Middle frontal gyrus (tissue), 1 donor: ENCODE measurements around the gene NYAP2.

Experiments used
- DNase-seq: peaks from one replicate; pipeline ENCODE4 v3.0.0-alpha.2; 2015; ENCODE audit warnings: low spot score; ENCODE audit errors: extremely low spot score

NYAP2 gene

GRCh38 chr2:225399504-225399903 is at the start of gene NYAP2:
NYAP2 (plus strand) TSS chr2:225399710; CDS start chr2:225408881, 9,171 bp downstream.
- DNase-seq: no peak

DNA sequence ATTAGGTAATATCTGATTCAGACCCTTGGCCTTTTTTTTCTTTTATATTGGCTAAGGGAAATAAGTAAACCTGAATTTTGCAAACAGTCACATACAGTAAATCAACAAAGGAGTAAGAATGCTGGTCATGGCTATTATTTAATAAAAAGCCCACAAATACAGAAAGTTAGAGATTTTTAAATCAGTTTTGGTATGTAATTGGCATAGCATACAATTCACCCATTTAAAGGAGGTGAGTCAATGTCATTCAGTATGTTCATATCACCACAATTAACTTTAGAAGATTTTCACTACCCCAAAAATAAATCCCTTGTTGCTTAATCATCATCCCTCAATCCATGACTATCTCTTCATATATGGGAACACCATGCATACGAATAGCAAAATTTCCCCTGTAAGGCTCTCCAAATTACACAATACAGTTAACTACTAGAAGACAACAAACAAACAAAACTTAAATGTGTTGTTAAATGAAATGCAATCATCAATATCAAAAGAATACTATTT is 45.9 kb upstream of the NYAP2 start:
- no peak for DNase-seq

GRCh38 chr2:225354281-225354774 is 45.2 kb upstream of the NYAP2 start:
- DNase-seq: no peak

DNA sequence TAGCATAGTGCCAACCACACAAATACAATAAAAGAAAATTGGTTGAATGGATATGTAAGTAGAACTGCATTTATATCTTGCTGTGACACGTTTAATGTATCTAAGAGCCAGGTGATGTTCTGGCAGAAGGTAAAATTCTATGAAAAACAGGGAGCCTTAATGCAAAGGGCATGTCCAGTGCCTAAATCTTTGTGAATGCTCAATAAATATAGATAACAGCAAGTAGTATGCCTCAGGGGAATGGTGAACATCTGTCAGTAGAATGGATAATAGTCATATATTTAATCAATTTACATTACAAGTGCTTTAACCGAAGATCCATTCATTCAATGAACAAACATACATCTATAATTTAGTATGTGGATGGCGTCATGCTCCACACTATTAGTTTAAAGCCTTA is 43.7 kb upstream of the NYAP2 start:
- no peak for DNase-seq

DNA sequence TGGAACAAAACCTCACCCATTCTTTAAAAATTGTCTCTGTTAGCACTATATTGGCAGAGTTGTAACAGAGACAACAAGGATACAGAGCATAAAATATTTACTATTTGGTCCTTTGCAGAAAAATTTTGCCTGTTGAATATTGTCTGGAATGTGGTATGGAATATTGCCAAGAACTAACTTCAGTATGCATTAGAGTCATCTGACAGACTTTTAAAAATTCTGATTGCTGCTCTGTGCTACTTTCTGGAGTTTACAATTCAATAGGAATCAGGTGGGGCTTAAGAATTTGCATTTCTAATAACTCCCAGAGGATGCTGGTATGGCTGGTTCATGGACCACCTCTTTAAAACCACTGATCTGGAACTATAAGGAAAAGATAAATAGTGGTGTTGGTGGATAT is 32.8 kb upstream of the NYAP2 start:
- DNase-seq: no peak

DNA sequence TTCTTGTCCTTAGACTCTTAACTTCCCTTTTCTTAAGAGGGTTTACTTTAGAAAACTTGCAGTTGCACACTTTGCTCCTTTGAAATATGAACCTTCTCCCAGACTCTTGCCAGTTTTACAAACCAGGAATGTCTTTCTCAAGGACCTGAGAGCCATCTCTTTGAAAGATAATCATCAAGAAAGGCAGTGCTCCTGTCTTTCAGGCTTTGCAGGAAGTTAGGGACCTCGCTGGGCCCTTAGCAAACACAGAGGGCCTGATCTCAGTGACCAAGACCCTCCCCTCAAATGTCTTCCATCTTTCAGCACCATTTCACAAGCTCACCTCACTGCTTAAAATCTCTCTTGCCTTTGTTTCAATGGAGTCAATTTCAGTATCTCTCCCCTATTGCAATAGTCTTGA is 32.0 kb upstream of the NYAP2 start:
- DNase-seq: no peak

GRCh38 chr2:225378984-225379383 is 20.5 kb upstream of the NYAP2 start:
- DNase-seq: no peak

DNA sequence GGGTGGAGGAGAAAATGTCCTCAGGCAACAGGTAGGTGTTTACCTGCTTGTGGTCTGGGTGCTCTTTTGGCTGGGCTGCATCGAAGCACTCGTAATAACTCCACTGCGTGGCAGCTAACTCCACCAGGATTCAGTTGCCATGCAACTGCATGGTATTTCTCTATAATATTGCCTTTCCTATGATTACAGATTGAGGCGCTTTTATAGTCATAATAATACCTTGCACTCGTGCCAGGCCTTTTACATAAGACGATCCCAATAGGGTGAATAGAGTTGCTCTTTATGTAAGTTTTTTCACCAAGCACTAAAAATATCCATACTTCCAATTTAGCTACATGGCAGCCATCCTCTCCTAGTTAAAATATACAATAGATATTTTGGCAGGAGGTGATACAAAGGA is 19.7 kb upstream of the NYAP2 start:
- no peak for DNase-seq

DNA sequence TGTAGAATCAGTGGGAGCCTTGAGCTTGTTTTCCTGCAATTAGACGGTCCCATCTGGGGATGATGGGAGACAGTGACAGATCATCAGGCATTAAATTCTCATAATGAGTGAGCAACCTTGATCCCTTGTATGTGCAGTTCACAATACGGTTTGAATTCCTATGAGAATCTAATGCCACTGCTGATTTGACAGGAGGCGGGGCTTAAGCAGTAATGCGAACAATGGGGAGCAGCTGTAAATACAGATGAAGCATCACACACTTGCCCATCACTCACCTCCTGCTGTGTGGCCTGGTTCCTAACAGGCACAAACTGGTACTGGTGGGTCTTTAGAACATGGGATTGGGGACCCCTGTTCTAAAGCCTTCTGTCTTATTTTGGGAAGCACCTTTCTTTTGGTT is 17.9 kb upstream of the NYAP2 start:
- no peak for DNase-seq

DNA sequence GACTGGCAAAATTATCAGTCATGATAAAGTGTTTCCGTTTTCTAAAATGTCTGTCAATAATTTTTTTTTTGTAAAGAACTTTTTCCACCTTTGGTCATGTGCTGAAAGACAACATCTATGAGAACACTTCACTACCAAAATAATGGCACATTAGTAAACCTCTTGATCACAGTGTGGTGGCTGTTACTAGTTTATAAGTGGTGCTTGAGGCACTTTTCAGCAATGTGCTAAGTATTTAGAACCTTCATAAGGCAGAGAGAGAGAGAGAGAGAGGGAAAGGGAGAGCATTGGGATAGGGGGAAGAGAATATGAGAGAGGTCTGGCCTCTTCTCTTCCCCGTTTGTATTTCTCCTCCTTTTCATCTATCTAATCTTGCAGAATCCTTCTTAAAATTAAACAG is 1.1 kb upstream of the NYAP2 start:
- DNase-seq: no peak

DNA sequence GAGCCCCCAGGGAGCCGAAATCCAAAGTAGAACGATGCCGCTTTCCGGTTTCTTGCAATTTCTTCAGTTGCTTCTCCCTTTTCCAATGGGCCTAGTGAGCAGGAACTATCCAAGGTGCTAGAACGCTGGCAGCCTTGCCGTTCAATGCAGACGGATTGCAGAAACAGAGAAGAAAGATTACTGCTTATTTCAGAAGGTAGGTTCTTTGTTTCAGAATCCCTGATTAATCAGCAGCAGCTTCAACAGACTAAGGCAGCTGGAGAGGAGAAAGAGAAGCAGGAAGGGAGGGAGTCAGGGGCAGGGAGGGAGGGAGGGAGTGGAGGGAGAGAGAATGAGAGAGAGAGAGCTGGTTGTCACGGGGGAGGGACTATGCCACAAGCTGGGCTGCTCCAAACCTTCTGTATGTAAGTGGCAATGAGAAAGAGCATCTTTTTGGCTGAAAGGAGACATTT is 576 bp downstream of the NYAP2 start:
- DNase-seq: no peak

DNA sequence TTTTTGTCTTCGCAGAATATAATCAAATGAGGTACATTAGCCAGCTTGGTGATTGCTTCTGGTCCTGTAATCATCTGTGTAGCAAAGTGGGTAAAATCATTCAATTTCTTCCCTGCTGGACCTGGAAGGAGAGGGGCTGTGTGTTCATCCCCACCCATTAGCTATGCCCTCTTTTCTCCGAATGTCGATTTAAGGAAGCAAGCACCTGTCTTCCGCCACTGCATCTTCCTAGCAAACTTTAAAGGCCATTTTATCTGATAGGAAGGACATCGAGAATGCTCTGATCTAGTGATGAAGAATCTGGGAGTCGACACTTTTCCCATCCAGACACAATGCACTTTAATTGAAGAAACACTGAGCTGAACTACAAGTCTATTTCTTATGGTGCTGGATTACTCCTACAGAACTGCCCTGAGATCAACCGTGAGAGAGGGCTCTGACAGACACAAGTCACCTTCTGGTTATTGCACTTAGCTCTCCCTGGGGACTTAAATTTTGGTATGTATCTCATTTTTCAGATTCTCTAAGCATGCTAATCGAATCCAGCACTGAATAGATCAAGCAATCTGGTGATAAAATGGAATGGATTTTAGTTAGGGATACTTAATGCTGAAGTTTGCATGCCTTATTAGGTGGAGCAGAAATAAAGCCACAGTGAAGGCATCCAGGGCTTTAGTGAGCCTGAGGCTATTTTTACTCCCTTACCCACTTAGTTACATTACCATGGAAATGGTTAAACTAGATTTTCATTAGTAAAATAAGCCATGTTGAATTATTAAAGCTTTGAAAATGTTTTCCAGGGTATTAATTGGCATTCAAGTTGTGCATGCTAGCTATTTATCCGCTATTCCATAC is 1.3 kb downstream of the NYAP2 start:
- no peak for DNase-seq

- no peak for DNase-seq
Measured at GRCh38 chr2:225402210-225402776, 2.8 kb downstream of the NYAP2 start.

GRCh38 chr2:225411452-225411851 is 11.9 kb downstream of the NYAP2 start:
- DNase-seq: no peak

- DNase-seq: no peak
Measured at GRCh38 chr2:225413786-225414185, 14.3 kb downstream of the NYAP2 start.

GRCh38 chr2:225414902-225415301 is 15.4 kb downstream of the NYAP2 start:
- DNase-seq: no peak

DNA sequence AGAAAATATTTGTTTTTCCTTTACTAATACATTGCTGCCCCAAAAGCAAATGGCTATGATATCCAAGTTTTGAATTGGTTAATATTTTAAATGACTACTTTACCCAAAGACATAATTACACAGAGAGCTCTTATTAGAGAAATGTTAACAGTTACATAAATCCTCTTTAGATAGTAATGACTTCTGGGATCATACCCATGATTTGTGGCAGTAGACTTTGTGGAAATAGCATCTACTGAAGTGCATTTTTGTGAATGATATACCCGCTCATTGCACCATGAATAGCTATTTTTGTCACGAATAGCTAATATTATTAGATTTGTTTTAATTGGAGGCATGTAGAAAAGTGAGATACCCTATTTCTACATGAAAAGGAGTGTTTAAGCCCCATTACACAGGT is 15.8 kb downstream of the NYAP2 start:
- no peak for DNase-seq

DNA sequence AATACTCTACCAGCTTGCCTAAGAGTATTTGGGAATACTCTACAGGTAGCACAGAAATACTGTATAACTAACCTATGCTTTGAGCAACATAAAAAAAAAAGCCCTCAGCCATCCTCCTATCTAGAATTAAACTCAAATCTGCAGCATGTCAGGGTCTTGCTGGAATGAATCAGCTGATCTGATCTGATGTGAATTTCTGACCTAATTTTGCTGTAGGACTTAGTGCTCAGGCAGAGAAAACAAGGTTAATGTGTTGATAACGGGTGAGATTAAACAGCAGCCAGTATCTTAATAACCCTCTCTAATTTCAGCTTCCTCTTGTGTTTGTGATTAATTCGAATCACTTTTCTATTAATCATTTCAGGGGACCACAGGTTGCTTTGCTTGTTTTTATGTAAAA is 16.3 kb downstream of the NYAP2 start:
- no peak for DNase-seq

- no peak for DNase-seq
Measured at GRCh38 chr2:225416616-225417367, 17.3 kb downstream of the NYAP2 start.

GRCh38 chr2:225419033-225419432 is 19.5 kb downstream of the NYAP2 start:
- no peak for DNase-seq

DNA sequence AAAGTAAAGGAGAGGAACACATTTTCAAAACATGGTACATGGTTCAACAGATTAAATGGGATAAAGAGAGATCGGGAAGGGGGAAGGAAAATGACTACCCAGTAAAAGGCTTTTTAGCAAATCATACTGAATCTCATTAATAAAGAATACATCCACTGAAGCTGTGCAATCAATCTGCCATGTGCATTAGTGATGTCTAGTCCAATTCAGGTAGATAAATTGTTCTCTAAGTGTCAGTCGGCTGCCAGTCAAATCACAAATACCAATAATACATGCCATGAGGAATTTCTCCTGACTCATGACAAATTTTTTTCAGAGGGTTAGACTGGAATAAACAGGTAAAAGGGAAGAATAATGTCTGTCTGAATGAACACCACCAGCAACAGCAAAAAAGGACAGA is 22.6 kb downstream of the NYAP2 start:
- no peak for DNase-seq

DNA sequence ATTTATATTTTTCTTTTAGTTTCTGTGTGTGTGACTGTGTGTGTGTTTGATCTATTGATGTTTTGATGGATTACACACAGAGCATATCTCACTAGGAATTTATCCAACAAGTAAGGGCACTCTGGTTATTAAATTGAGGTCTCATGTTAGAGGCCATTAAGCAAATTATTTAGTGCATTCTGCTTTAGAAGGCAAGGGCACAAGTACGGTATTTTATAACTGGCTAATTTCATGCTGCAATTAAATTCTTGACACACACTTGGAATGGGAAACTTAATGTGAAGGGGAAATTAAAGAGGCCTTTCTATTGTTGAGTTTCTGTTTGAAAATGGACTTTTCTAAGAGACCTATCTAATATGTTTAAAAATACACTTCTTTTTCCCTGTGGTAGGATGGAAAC is 25.8 kb downstream of the NYAP2 start:
- DNase-seq: no peak
